ENCODE data around the gene MYCL.

GRCh38 chr1:39882152-39882551, 19.6 kb downstream of the MYCL start:
- no peak for TF ChIP-seq ZNF121 (CRISPR knock-in tag; IDR thresholded peaks at IDR 0.05)
- TF ChIP-seq JUN (CRISPR knock-in tag; IDR thresholded peaks at IDR 0.05), result no peak
- TF ChIP-seq, protein P1, sequence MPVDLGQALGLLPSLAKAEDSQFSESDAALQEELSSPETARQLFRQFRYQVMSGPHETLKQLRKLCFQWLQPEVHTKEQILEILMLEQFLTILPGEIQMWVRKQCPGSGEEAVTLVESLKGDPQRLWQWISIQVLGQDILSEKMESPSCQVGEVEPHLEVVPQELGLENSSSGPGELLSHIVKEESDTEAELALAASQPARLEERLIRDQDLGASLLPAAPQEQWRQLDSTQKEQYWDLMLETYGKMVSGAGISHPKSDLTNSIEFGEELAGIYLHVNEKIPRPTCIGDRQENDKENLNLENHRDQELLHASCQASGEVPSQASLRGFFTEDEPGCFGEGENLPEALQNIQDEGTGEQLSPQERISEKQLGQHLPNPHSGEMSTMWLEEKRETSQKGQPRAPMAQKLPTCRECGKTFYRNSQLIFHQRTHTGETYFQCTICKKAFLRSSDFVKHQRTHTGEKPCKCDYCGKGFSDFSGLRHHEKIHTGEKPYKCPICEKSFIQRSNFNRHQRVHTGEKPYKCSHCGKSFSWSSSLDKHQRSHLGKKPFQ (CRISPR knock-in tag; IDR thresholded peaks at IDR 0.05; ENCODE audit: insufficient replicate concordance), result no peak
- TF ChIP-seq ZNF546 (CRISPR knock-in tag; conservative IDR thresholded peaks at IDR 0.05), result no peak
- no peak for TF ChIP-seq ZNF549 (CRISPR knock-in tag; IDR thresholded peaks at IDR 0.05)
- TF ChIP-seq, protein P2, sequence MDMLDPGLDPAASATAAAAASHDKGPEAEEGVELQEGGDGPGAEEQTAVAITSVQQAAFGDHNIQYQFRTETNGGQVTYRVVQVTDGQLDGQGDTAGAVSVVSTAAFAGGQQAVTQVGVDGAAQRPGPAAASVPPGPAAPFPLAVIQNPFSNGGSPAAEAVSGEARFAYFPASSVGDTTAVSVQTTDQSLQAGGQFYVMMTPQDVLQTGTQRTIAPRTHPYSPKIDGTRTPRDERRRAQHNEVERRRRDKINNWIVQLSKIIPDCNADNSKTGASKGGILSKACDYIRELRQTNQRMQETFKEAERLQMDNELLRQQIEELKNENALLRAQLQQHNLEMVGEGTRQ (IDR thresholded peaks at IDR 0.05; ENCODE audit: low read depth, low read length), result no peak
- TF ChIP-seq, protein P2 (CRISPR knock-in tag; IDR thresholded peaks at IDR 0.05; ENCODE audit: borderline replicate concordance), result no peak
- no peak for TF ChIP-seq GMEB1 (CRISPR knock-in tag; IDR thresholded peaks at IDR 0.05; ENCODE audit: borderline replicate concordance)
- no peak for TF ChIP-seq ZNF407 (CRISPR knock-in tag; IDR thresholded peaks at IDR 0.05; ENCODE audit: not compliant biosample characterization)
- TF ChIP-seq ZBTB1 (CRISPR knock-in tag; IDR thresholded peaks at IDR 0.05; ENCODE audit: borderline replicate concordance), result no peak
- TF ChIP-seq TAF1 (CRISPR knock-in tag; IDR thresholded peaks at IDR 0.05), result no peak
- no peak for TF ChIP-seq SMAD1 (CRISPR knock-in tag; IDR thresholded peaks at IDR 0.05; ENCODE audit: borderline replicate concordance, low read depth)
- no peak for TF ChIP-seq RNF2 (conservative IDR thresholded peaks at IDR 0.05; ENCODE audit: low read depth)
- no peak for TF ChIP-seq CEBPG (CRISPR knock-in tag; IDR thresholded peaks at IDR 0.05)
